NOMO-1 treated with DMSO at 0.1 percent for 48 hours (cell line): Measurements from ENCODE around the gene WAPL.
"Not testable (repeated sequence)": the region's sequence is repeated elsewhere in the genome, so short reads cannot be mapped to it uniquely, and the experiment has no call there.

Source experiments
- DNase-seq: peaks from one replicate; lab custom pipeline; 2025; ENCODE audit not compliant: unreplicated experiment; lab: John Stamatoyannopoulos, UW

Gene WAPL, protein sequence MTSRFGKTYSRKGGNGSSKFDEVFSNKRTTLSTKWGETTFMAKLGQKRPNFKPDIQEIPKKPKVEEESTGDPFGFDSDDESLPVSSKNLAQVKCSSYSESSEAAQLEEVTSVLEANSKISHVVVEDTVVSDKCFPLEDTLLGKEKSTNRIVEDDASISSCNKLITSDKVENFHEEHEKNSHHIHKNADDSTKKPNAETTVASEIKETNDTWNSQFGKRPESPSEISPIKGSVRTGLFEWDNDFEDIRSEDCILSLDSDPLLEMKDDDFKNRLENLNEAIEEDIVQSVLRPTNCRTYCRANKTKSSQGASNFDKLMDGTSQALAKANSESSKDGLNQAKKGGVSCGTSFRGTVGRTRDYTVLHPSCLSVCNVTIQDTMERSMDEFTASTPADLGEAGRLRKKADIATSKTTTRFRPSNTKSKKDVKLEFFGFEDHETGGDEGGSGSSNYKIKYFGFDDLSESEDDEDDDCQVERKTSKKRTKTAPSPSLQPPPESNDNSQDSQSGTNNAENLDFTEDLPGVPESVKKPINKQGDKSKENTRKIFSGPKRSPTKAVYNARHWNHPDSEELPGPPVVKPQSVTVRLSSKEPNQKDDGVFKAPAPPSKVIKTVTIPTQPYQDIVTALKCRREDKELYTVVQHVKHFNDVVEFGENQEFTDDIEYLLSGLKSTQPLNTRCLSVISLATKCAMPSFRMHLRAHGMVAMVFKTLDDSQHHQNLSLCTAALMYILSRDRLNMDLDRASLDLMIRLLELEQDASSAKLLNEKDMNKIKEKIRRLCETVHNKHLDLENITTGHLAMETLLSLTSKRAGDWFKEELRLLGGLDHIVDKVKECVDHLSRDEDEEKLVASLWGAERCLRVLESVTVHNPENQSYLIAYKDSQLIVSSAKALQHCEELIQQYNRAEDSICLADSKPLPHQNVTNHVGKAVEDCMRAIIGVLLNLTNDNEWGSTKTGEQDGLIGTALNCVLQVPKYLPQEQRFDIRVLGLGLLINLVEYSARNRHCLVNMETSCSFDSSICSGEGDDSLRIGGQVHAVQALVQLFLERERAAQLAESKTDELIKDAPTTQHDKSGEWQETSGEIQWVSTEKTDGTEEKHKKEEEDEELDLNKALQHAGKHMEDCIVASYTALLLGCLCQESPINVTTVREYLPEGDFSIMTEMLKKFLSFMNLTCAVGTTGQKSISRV (N-terminal part only)

DNA sequence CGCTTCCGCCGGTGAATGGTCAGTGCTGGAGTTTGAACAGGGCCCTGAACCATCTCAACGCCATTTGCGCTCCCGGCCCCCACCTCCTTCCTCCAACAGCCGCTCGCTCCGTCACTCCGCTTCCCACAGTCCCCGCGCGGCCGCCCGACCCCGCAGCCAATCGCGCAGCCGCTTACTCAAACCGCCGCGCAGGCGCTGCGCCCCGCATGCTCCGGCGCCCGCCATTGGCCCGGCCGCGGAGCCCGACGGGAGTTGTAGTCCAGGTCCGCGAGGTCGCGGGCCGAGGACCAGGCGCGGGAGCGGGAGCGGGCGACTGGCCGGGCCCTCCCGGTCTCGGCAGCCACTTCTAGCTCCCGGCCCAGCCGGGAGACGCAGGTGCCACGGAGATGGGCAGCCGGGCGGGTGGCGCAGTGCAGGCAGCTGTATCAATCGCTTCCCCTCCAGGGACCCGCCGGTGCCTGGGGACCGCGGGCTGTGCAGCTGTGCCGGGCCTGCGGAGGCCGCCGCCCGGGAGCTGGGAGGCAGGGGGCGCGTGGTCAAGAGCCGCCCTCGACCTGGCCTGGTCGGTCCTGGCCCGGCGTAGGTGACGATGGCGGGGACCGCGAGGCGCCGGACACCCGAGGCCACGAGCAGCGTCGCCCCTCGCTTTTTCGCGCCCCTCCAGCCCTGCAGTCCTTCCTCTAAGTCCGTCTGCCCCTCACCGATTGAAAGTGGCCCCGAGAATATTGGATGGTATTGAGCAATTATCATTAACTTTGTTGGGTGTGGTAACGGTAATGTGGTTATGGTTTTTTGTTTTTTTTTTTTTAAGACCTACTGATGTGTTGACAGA lies at the start of gene WAPL:
Gene WAPL, minus strand, starts transcription at position 115 of the 832 bp plus-strand sequence. CDS start 3,723 bp downstream, outside the sequence.
- peak; percentile 91 for DNase-seq

DNA sequence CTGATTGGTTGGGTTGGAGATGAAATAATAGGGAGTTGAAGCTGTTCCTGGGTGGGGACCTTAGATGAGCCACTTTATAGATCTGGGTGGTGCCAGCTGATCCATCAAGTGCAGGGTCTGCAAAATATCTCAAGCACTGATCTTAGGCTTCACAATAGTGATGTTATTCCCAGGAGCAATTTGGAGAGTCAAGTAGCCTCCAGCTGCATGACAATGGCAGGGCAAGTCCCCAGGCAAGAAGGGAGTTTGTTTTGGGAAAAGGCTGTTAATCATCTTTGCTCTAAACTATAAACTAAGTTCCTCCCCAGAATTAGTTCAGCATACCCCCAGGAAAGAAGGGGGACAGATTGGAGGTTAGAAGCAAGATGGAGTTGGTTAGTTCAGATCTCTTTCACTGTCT lies 47.7 kb upstream of the WAPL start:
- no peak for DNase-seq

DNA sequence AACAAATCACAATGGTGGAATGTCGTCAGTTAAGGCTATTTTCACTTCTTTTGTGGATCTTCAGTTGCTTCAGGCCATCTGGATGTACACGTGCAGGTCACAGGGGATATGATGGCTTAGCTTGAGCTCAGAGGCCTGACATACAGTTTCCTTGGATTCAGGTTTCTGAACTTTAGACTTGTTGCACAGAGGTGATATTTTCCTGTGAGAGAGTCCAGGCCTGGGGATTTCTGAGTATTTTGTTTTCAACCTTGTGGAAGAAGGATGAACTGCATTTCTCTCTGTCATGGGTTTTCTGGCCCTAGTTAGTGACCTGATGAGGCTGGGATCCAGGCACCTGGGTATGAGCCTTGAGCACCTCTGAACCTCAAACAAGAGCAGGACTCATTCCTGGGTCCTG lies 44.9 kb upstream of the WAPL start:
- not testable (repeated sequence) for DNase-seq

DNA sequence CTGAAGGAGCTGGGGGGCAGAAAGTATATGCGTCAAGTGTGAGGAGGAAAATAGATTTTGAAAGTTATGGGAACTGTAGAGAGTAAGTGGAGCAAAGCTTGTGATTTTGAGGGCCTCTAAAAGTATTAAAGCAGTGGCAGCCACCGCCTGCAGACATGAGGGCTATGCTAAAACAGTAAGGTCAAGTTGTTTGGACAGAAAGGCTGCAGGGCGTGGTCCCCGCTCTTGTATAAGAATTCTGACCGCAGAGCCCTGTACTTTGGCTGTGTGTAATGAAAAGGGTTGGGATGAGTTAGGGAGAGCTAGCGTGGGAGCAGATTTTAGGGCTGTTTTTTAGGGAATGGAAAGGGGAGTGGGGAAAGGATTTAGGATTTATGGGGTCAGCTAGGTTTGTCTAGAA lies 41.7 kb upstream of the WAPL start:
- DNase-seq, result not testable (repeated sequence)

DNA sequence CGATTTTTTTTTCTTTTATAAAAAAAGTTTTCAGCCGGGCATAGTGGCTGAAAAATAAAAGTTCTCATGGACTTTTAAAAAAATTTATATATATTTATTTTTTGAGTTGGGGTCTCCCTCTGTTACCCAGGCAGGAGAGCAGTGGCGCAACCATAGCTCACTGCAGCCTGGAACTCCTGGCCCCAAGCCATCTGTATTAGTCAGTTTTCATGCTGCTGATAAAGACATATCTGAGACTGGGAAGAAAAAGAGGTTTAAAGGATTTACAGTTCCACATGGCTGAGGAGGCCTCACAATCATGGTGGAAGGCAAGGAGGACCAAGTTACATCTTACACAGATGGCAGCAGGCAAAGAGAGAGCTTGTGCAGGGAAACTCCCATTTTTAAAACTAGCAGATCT lies 37.1 kb upstream of the WAPL start:
- DNase-seq, result not testable (repeated sequence)

DNA sequence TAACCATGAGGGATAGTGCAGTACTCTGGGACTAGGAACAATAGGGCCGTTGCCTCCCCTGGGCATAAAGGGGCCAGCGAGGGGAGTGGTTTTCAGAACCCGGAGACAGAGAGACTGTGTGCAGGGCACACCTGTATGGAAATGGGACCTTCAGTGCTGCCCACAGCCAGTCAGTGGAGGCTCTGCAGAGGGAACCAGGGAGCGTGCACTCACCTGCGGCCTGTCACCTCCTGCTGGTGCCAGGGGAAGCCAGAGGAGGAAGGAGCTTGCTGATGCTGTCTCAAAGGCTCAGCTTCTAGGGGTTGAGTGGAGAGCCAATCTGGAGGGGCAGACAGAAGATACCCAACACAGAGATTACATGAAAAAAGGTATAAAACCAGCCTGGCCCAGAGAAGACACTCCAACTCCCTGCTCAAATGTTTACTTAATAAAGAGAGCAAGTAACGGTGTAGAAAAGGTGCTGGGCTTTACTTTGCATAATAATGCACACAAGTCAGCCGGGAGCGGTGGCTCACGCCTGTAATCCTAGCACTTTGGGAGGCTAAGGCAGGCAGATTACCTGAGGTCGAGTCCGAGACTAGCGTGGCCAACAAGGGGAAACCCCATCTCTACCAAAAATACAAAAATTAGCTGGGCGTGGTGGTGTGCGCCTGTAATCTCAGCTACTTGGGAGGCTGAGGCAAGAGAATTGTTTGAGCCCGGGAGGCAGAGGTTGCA lies 35.5 kb upstream of the WAPL start:
- no peak for DNase-seq

DNA sequence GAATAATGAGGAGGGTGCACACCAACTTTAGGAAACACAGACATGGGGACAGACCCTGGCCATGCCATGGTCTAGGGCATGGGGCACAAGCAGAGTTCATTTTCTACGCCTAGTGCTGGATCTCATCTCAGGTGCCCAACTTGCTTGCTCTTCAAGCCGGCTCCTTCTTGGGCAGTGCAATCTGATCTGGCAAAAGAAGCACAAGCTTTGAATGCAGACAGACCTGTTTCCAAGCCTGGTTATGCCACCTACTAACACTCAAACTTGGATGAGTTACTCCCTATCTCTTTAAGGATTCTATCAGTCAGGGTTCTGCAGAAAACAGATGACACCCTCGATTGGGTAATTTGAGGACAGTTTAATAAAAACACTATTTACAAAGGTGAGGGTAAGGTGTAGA lies 34.9 kb upstream of the WAPL start:
- no peak for DNase-seq

DNA sequence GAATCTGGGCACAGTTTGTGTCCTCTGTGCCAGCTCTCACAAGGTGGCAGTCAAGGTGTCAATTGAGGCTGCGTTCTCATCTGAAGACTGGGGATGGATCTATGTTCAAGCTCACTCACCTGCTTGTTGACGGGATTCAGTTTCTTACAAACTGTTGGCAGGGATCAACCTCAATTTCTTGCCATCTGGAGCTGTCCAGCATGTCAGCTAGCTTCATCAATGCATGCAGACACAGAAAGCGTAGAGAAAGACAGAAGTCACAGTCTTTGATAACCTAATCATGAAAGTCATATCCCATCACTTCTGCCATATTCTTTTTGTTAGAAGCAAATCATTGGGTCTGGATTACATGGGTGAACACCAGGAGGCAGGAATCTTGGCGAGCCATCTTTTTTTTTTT lies 32.0 kb upstream of the WAPL start:
- no peak for DNase-seq

DNA sequence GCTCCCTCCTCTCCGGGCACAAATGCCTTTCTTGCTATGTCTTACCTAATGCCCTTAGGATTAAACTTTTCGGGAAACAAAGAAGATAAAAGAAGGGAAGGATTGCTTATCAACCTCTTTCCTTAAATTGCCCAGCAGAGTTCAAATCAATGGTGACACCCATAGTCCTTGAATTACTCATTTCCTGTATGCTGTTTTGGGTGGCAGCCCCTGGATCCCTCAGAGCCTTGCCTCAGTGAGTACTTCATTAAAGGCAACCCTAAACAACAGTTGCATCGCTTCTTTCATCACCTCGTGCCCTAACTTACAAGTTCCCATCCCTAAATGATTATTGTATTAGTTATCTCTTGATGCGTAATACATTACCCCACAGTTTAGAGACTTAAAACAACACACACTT lies 31.6 kb upstream of the WAPL start:
- DNase-seq, result no peak

DNA sequence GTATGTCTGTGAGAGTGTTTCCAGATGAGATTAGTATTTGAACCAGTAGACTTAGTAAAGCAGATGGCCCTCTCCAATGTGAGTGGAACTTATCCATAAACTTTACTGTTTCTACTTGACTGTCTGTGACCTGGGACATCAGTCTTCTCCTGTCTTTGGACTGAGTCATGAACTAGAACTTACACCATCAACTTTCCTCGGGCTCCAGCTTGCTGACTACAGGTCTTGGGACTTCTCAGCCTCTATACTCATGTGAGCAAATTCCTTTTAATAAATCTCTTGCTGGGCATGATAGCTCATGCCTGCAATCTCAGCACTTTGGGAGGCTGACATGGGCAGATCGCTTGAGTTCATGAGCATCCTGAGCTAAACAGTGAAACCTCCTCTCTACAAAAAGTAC lies 25.7 kb upstream of the WAPL start:
- no peak for DNase-seq

DNA sequence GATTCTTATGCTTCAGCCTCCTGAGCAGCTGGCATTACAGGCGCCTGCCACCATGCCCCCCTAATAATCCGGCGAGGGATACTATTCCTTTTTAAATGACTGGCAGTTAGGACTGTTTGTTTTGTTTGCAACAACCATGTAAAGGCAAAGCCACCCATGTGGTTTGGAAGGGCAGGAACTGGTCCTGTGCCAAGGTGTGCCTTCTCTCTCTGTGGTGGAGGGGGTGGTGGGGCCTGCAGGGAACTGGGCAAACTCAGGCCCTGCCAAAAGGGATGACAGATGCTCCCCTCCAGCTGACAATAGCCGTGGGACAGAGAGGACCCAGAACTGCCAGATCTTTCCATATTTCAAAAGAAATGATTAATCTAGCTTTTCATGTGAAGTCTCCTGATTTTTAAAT lies 23.5 kb upstream of the WAPL start:
- DNase-seq, result no peak

DNA sequence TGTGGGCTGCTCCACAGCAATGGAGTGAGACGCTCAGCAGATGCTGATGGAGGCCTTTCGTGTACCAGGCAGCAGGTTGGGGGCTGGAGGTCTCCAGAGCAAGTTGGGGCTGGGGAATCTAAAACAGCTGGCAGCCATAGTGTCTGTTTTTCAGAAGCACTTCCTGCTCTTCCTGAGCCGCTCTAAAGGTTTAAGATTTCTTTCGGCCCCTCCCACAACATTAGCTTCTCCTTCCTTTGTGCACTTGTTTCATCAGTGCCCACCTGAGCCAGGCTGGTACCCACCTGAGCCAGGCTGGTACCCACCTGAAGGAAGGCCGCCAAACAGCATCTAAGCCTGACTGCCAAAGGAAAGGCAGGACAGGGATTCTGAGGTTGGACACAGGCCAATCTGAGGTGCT lies 18.4 kb upstream of the WAPL start:
- DNase-seq, result no peak

DNA sequence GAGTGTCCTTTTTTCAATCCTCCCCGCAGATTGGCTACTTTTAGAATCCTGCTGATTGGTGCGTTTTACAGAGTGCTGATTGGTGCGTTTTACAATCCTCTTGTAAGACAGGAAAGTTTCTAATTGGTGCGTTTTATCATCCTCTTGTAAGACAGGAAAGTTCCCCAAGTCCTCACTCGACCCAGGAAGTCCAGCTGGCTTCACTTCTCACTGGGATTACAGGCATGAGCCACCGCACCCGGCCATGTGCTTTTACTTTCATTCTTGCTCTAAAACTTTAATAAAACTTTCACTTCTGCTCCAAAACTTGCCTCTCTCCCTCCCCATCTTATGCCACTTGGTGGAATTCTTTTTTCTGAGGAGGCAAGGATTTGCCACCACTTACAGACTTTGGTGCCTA lies 17.0 kb upstream of the WAPL start:
- DNase-seq, result peak; percentile 29

DNA sequence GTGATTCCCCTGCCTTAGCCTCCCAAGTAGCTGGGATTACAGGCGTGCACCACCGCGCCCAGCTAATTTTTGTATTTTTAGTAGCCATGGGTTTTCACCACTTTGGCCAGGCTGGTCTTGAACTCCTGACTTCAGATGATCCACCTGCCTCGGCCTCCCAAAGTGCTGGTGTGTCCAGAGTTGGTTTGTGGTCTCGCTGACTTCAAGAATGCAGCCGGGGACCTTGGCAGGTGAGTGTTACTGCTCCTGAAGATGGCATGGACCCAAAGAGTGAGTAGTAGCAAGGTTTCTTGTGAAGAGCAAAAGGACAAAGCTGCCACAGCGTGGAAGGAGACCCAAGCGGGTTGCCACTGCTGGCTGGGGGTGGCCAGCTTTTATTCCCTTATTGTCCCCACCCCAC lies 16.4 kb upstream of the WAPL start:
- DNase-seq, result not testable (repeated sequence)

DNA sequence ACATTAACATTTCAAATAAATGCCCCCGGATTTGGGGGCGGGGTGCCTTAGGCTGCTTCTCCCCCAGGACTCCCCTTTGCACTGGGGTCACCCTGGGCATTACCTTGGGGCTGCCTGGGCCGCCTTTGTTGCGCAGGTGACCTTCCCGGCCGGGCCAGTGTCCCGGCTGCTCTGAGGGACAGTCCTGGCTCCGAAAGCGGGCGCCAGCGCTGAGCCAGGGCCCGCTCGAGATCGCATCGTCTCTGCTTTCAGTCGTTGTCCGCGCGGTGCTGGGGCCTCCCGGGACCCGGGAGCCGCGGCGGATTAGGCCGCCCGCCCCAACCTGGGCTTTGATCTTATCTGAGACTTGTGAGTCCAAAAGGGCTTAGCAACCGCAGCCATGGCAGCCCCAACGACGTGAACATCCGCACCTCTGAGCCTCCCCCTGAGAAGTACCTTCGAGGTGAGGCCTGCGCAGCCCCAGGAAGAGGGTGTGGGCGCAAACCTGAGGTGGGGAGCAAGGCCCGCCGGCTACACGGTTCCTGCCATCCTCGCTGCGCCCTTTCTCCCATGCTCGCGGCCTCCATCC lies 14.8 kb upstream of the WAPL start:
- no peak for DNase-seq

DNA sequence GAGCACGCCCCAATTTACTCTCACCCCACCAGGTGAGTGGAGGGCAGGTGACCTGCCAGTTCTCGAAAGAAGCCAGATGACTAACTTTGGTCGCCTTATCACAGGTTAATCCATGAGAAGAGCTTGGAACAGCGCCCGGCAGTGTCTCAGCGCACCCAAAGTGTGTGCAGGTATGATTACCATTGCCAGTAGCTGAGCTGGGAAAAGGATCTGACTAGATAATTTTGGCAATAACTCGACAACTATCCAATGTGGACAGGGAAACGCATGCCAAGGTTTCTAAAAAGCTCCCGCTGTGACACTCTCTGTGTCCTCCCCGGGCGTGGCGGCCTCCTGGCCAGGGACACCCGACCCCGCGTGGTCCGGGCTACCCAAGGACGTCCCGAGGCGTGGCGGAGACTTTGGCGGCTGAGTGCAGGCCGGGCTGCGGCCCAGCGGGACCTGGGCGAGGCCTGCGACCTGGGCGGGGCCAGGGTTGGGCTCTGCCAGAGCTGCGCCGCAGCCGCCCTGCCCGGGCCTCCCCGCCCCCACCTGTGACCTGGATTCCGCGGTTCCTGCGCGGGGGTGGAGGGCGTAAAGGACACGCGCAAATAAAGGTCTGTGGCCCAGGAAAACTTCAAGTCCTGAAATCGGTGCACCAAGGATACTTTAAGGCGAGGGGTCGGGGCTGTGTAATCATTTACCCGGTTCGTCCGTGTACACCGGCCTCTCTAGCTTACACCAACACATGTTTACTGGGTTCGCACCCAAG lies 13.7 kb upstream of the WAPL start:
- no peak for DNase-seq

DNA sequence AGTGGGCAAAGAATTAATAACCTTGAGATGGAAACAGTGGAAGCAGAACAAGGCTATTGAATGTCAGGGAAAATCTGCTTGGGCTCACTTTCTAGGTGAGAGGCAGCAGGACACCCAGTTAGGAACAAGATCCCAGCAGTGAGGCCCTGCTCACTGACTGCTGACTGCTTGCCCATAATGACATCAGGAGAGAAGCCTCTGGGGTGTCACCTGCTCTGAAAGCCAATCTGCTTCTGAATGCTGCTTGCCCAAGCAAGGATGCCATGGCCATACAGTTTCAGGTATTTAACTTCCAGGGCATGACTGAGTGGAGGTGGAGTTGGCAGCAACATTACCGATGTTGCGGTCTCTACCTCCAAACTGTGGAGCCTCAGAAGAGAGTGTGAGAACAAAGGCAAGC lies 11.7 kb upstream of the WAPL start:
- DNase-seq, result no peak

DNA sequence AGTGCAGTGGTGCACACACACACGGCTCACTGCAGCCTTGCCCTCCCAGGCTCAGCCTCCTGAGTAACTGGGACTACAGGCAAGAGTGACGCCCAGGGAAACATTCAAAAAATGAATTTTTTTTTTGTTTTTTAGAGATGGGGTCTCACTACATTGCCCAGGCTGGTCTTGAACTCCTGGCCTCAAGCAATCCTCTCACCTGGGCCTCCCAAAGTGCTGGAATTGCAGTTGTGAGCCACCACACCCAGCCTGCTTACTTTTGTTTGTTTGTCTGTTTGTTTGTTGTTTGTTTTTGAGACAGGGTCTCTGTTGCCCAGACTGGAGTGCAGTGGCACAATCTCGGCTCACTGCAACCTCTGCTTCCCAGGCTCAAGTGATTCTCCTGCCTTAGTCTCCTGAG lies 7.1 kb upstream of the WAPL start:
- DNase-seq, result not testable (repeated sequence)

DNA sequence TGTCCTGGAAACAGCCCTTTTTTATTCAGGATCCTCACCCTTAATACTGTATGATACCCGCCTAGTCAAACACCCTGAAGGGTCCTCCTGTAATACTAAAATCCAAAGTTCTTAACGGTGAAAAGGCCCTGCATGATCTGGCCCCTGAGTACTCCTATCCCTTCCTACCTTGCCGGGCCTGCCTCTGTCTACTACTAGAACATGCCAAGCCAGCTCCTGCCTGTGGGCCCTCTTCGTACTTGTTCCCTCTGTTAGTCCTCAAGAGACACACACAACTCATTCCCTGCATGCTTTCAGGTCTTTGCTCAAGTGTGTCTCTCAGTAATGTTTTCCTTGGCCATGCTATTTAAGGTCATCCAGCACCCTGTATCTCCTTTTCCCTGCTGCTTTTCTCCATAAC lies 5.0 kb upstream of the WAPL start:
- DNase-seq, result no peak
